Thoracic aorta (tissue), 2 donors: ENCODE results near the gene ARHGAP4. TPM values are rescaled to one million over a fixed set of nuclear protein-coding genes. Genes with fewer than 3 reads are reported as not detected.
A peak's percentile ranks its signal among the peaks of the same experiment; 100 is the strongest.

Source experiments
- ATAC-seq: fragments of 150-250 bp; one replicate; pipeline ENCODE4 v1.8.0; 2017; ENCODE audit warnings: low read depth; ENCODE audit not compliant: insufficient number of reproducible peaks, low FRiP score
- DNase-seq: peaks from one replicate; pipeline ENCODE4 v3.0.0-alpha.2; 2020; ENCODE audit warnings: low spot score
- H3K27ac ChIP-seq, 2 donors: fragments of 200-600 bp; sonication (generic); 1 replicate in 1 of 2; 2 replicates in 1 of 2; pipeline ENCODE4 v1.5.1; 2016; ENCODE audit warnings: mild to moderate bottlenecking in 2 of 2, moderate library complexity in 2 of 2
- H3K27me3 ChIP-seq: fragments of 200-600 bp; sonication (generic); replicated peaks from 2 replicates; pipeline ENCODE4 v1.6.0; 2016; ENCODE audit warnings: mild to moderate bottlenecking; ENCODE audit not compliant: insufficient read depth
- H3K36me3 ChIP-seq: fragments of 200-600 bp; sonication (generic); one replicate; pipeline ENCODE4 v1.5.1; 2016
- H3K4me1 ChIP-seq, 2 donors: fragments of 200-600 bp; sonication (generic); 1 replicate in 1 of 2; 2 replicates in 1 of 2; pipeline versions ENCODE4 v1.5.1 to v1.6.0; 2016; ENCODE audit warnings: low read depth in 2 of 2, mild to moderate bottlenecking in 1 of 2; ENCODE audit not compliant: control insufficient read depth in 1 of 2
- H3K4me3 ChIP-seq: fragments of 200-600 bp; sonication (generic); 2 replicates; pipeline ENCODE4 v1.5.1; 2016; ENCODE audit warnings: mild to moderate bottlenecking
- H3K9me3 ChIP-seq: fragments of 200-600 bp; sonication (generic); 2 replicates; pipeline ENCODE4 v1.5.1; 2016
- total RNA-seq, 2 donors: library from RNA; depleted of rRNA; stranded (reverse); fragments of >200 nt; gene quantifications; one replicate each; pipeline versions ENCODE4 v1.1.0 to v1.2.3, GENCODE V29; 2016
- TF ChIP-seq, protein P1 (sequence below): fragments of 200-600 bp; sonication (generic); IDR thresholded peaks from one replicate; pipeline ENCODE4 v1.5.1; 2019; ENCODE audit warnings: antibody characterized with exemption

ARHGAP4 gene
- total RNA-seq, 2 donors from 2014 or later = 31.7 to 92.1 TPM

DNA sequence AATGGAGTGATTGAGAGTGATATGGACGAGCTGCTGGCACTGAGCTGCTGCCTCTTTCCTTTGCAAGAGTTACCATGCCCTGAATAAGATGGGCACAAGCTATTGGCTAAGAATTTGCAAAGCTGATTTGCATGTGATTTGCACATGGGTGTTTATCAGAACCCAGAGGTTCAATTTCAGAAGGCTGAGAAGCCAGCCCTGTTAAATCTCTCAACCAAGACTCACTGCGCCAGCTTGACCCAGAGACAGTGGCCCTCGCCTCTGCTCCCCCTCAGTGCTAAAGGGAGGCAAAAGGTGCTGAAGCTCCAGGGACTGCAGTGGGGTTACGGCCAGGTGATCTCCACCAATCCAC lies 701 bp downstream of the ARHGAP4 start:
- TF ChIP-seq, protein P1, sequence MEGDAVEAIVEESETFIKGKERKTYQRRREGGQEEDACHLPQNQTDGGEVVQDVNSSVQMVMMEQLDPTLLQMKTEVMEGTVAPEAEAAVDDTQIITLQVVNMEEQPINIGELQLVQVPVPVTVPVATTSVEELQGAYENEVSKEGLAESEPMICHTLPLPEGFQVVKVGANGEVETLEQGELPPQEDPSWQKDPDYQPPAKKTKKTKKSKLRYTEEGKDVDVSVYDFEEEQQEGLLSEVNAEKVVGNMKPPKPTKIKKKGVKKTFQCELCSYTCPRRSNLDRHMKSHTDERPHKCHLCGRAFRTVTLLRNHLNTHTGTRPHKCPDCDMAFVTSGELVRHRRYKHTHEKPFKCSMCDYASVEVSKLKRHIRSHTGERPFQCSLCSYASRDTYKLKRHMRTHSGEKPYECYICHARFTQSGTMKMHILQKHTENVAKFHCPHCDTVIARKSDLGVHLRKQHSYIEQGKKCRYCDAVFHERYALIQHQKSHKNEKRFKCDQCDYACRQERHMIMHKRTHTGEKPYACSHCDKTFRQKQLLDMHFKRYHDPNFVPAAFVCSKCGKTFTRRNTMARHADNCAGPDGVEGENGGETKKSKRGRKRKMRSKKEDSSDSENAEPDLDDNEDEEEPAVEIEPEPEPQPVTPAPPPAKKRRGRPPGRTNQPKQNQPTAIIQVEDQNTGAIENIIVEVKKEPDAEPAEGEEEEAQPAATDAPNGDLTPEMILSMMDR = no peak
- no peaks in the 10 kb centered on the region for H3K9me3 ChIP-seq
- peaks cover 0 to 10% of the 10 kb centered on the region in 2 donors for H3K4me1 ChIP-seq
- no peaks in the 10 kb centered on the region for H3K27me3 ChIP-seq
- ATAC-seq (no peak), DNase-seq (no peak)
- peak overlapping the region; percentile 53 for H3K4me3 ChIP-seq
- peak overlapping the region in 1 of 2 donors; percentile 30 for H3K27ac ChIP-seq
- no peaks in the 10 kb centered on the region for H3K36me3 ChIP-seq

DNA sequence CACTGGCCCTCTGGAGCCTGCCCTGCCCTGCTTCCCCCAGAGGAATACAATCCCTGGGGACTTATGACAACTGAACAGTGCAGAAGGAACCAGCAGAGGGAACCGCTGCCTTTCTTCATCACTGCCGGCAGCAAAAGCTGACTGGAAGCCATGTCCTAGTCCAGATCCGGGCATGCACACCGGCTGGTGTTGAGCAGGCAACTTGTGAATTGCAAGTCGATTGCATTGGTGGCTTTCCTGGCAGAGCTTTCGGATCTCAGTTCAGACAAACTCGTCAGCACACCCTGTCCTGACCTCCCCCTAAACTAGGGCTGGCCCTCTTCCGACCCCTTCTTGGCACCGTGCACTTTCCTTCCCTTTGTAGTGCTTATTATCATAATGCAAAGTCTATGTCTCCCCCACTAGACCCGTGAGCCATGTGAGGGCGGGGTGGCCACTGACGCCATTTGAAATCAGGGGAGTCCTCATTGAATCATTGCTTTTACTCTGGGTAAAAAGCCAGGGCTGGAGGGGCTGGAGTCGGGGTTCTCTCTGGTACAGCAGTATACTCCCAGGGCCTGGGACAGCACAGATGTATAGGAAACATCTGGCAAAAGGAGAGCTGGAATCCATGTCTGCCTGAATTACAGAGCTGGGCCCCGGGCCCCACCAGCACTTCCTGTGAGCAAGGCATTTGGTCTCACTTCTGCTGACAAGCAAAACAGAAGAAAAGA lies 1.8 kb downstream of the ARHGAP4 start:
- Histone ChIP-seq H3K27ac (no peak overlapping the region), H3K27me3 (no peaks in the 10 kb centered on the region), H3K4me1 (peaks cover 0 to 10% of the 10 kb centered on the region in 2 donors), H3K36me3 (no peaks in the 10 kb centered on the region), H3K9me3 (no peaks in the 10 kb centered on the region), H3K4me3 (peak overlapping the region; percentile 35)
- no peak for DNase-seq
- ATAC-seq = no peak
- TF ChIP-seq, protein P1 = no peak

DNA sequence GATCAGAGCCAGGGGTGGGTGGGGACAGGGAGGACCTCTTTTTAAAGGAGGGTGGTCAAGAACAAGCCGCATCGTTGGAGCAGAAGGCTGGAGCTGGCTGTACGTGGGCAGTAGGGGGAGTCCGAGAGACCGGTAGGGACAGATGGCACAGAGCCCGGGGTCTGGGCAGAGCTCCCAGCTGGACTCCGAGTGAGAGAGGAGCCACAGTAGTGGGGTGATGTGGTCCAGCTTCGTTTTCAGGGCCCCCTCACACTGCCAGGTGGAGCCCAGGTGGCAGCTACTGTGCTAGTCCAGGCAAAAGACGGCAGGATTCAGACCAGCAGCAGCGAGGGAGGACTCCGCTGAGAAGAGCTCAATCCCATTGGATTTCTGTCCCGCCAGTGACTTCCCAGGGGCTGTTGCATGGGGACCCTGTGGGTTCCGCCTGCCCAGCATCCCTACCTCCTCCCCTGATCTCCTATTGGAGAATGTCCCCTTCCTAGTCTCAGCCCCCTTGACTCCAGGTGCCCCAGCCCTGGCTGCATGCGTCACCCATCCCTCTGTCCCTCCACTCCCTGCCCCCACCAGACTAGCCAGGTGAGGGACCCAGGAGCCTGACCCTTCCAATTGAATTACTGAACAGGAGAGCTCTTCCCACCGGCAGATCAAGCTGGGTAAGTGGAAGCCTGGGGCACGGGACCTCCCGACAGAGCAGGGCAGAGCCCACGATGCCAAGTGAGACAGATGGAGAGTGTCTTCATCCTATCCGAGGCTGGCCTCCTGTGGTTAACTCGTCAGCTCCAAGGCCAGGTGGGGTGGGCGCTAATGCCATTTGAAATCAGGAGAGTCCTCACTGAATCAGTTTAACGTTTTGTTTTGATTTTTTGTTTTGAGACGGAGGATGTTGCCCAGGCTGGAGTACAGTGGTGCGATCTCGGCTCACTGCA lies 2.9 kb downstream of the ARHGAP4 start:
- no peaks in the 10 kb centered on the region for H3K36me3 ChIP-seq
- peaks cover 0 to 10% of the 10 kb centered on the region in 2 donors for H3K4me1 ChIP-seq
- TF ChIP-seq, protein P1 = peak; percentile 45
- DNase-seq (no peak), ATAC-seq (no peak)
- no peaks in the 10 kb centered on the region for H3K27me3 ChIP-seq
- H3K4me3 ChIP-seq = no peak overlapping the region
- no peaks in the 10 kb centered on the region for H3K9me3 ChIP-seq
- no peak overlapping the region for H3K27ac ChIP-seq

DNA sequence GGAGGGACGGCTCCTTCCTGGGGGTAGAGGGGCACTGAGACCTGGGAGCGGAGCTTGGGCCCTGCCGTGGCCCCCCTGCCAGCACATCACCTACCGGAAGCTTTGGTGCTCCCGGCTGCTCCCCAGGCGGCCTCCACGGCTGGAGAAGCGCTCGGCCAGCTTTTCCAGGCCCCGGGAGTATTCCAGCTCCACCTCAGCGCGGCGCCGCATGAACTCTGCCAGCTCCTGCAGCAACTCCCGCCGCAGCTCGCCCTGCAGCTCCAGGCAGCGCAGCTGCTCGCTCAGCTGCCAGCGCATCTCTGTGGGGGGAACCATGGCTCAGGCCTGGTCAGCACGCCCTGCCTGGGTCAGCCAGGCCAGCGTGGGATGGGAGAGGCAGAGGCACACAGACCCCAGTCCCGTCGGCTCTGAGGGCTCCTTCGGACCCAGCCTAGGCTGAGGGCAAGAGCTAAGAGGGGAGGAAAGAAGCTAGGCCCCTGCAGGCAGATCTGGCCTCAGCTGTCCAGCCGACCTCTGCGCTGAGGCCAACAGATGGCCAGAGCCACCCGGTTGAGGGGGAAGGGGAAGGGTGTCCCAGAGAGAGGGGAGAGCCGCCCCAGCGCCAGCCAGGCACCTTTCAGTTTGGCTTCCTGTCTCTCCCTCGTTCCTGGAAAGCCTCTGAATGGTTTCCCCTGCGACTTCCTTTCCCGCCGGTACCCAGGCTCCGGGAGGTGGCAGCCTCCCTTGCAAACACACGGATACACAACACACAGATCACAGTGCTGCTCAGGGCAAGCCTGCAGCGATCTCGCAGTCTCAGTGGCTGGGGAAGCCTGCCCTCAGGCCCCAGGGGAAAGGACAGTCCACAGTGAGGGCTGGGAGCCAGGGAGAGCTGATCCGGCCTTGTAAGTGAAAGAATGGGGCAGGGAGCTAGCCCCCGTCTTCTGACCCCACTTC lies 4.3 kb downstream of the ARHGAP4 start:
- no peaks in the 10 kb centered on the region for H3K36me3 ChIP-seq
- TF ChIP-seq, protein P1 = no peak
- ATAC-seq (no peak), DNase-seq (no peak)
- H3K4me3 ChIP-seq = no peak overlapping the region
- no peaks in the 10 kb centered on the region for H3K27me3 ChIP-seq
- H3K9me3 ChIP-seq = no peaks in the 10 kb centered on the region
- H3K4me1 ChIP-seq = peaks cover 0 to 6% of the 10 kb centered on the region in 2 donors
- no peak overlapping the region for H3K27ac ChIP-seq
